Activated naive CD8-positive, alpha-beta T cell (primary cell): Measurements from ENCODE around the gene MSI2.
A peak's percentile ranks its signal among the peaks of the same experiment; 100 is the strongest.

Source experiments
- H3K27ac Mint-ChIP-seq: one replicate; pipeline ENCODE4 v1.8.0; 2021; ENCODE audit warnings: mixed read lengths
- H3K27me3 Mint-ChIP-seq: one replicate; pipeline ENCODE4 v1.8.0; 2021; ENCODE audit warnings: mixed read lengths
- H3K36me3 Mint-ChIP-seq: one replicate; pipeline ENCODE4 v1.8.0; 2021; ENCODE audit warnings: mixed read lengths
- H3K4me1 Mint-ChIP-seq: one replicate; pipeline ENCODE4 v1.8.0; 2021; ENCODE audit warnings: low read depth, mixed read lengths
- H3K4me3 Mint-ChIP-seq: one replicate; pipeline ENCODE4 v1.8.0; 2021; ENCODE audit warnings: mild to moderate bottlenecking, mixed read lengths
- H3K9me3 Mint-ChIP-seq: one replicate; pipeline ENCODE4 v1.8.0; 2021; ENCODE audit warnings: low read depth, mixed read lengths

The MSI2 gene

GRCh38 chr17:57637666-57638010 is 381.3 kb downstream of the MSI2 start:
- H3K9me3 Mint-ChIP-seq, result no peaks in the 10 kb centered on the region
- peaks cover 2% of the 10 kb centered on the region for H3K4me1 Mint-ChIP-seq
- H3K27ac Mint-ChIP-seq, result no peak overlapping the region
- H3K27me3 Mint-ChIP-seq, result no peaks in the 10 kb centered on the region
- peaks cover 18% of the 10 kb centered on the region for H3K36me3 Mint-ChIP-seq
- H3K4me3 Mint-ChIP-seq, result no peak overlapping the region

- Mint-ChIP-seq H3K27me3 (no peaks in the 10 kb centered on the region), H3K27ac (no peak overlapping the region), H3K4me1 (peaks cover 2% of the 10 kb centered on the region), H3K36me3 (peaks cover 15% of the 10 kb centered on the region), H3K9me3 (no peaks in the 10 kb centered on the region), H3K4me3 (no peak overlapping the region)
Measured at GRCh38 chr17:57638284-57638683, 382.0 kb downstream of the MSI2 start.

- Mint-ChIP-seq H3K27me3 (no peaks in the 10 kb centered on the region), H3K36me3 (peaks cover 12% of the 10 kb centered on the region), H3K4me1 (peaks cover 2% of the 10 kb centered on the region), H3K27ac (no peak overlapping the region), H3K9me3 (no peaks in the 10 kb centered on the region), H3K4me3 (no peak overlapping the region)
Measured at GRCh38 chr17:57639381-57639780, 383.1 kb downstream of the MSI2 start.

- peaks cover 2% of the 10 kb centered on the region for H3K4me1 Mint-ChIP-seq
- H3K36me3 Mint-ChIP-seq, result peaks cover 9% of the 10 kb centered on the region
- no peak overlapping the region for H3K4me3 Mint-ChIP-seq
- H3K9me3 Mint-ChIP-seq, result no peaks in the 10 kb centered on the region
- peak overlapping the region; percentile 16 for H3K27ac Mint-ChIP-seq
- no peaks in the 10 kb centered on the region for H3K27me3 Mint-ChIP-seq
Measured at GRCh38 chr17:57640079-57640478, 383.8 kb downstream of the MSI2 start.

GRCh38 chr17:57641761-57642160 is 385.4 kb downstream of the MSI2 start:
- Mint-ChIP-seq H3K27ac (no peak overlapping the region), H3K9me3 (no peaks in the 10 kb centered on the region), H3K36me3 (peaks cover 11% of the 10 kb centered on the region), H3K4me3 (no peak overlapping the region), H3K27me3 (no peaks in the 10 kb centered on the region), H3K4me1 (peaks cover 6% of the 10 kb centered on the region)

GRCh38 chr17:57643062-57643461 is 386.7 kb downstream of the MSI2 start:
- peaks cover 13% of the 10 kb centered on the region for H3K36me3 Mint-ChIP-seq
- H3K27ac Mint-ChIP-seq, result no peak overlapping the region
- no peaks in the 10 kb centered on the region for H3K9me3 Mint-ChIP-seq

GRCh38 chr17:57644326-57644725 is 388.0 kb downstream of the MSI2 start:
- Mint-ChIP-seq H3K4me3 (no peak overlapping the region), H3K36me3 (peaks cover 13% of the 10 kb centered on the region), H3K9me3 (no peaks in the 10 kb centered on the region), H3K4me1 (peaks cover 6% of the 10 kb centered on the region), H3K27ac (no peak overlapping the region), H3K27me3 (no peaks in the 10 kb centered on the region)

More at GRCh38 chr17:57643062-57643461, 386.7 kb downstream of the MSI2 start:
- H3K4me1 Mint-ChIP-seq, result peaks cover 6% of the 10 kb centered on the region
- H3K27me3 Mint-ChIP-seq, result no peaks in the 10 kb centered on the region
- H3K4me3 Mint-ChIP-seq, result no peak overlapping the region

GRCh38 chr17:57645950-57646665 is 389.8 kb downstream of the MSI2 start:
- Mint-ChIP-seq H3K27me3 (no peaks in the 10 kb centered on the region), H3K4me3 (no peak overlapping the region), H3K4me1 (peaks cover 10% of the 10 kb centered on the region), H3K9me3 (no peaks in the 10 kb centered on the region), H3K27ac (no peak overlapping the region), H3K36me3 (peaks cover 17% of the 10 kb centered on the region)

GRCh38 chr17:57648720-57649119 is 392.4 kb downstream of the MSI2 start:
- peaks cover 12% of the 10 kb centered on the region for H3K36me3 Mint-ChIP-seq
- peaks cover 10% of the 10 kb centered on the region for H3K4me1 Mint-ChIP-seq
- H3K27ac Mint-ChIP-seq, result no peak overlapping the region
- H3K4me3 Mint-ChIP-seq, result no peak overlapping the region
- no peaks in the 10 kb centered on the region for H3K9me3 Mint-ChIP-seq
- H3K27me3 Mint-ChIP-seq, result no peaks in the 10 kb centered on the region

- H3K27ac Mint-ChIP-seq, result no peak overlapping the region
- H3K4me1 Mint-ChIP-seq, result peaks cover 10% of the 10 kb centered on the region
- H3K36me3 Mint-ChIP-seq, result peaks cover 13% of the 10 kb centered on the region
- H3K27me3 Mint-ChIP-seq, result no peaks in the 10 kb centered on the region
- H3K9me3 Mint-ChIP-seq, result no peaks in the 10 kb centered on the region
- H3K4me3 Mint-ChIP-seq, result no peak overlapping the region
Measured at GRCh38 chr17:57649191-57649590, 392.9 kb downstream of the MSI2 start.

GRCh38 chr17:57649731-57650484 is 393.6 kb downstream of the MSI2 start:
- peaks cover 10% of the 10 kb centered on the region for H3K4me1 Mint-ChIP-seq
- no peaks in the 10 kb centered on the region for H3K27me3 Mint-ChIP-seq
- H3K9me3 Mint-ChIP-seq, result no peaks in the 10 kb centered on the region
- H3K36me3 Mint-ChIP-seq, result peaks cover 15% of the 10 kb centered on the region
- no peak overlapping the region for H3K27ac Mint-ChIP-seq
- no peak overlapping the region for H3K4me3 Mint-ChIP-seq

- Mint-ChIP-seq H3K27ac (peak overlapping the region; percentile 34), H3K4me3 (no peak overlapping the region), H3K36me3 (peaks cover 17% of the 10 kb centered on the region), H3K27me3 (no peaks in the 10 kb centered on the region), H3K9me3 (no peaks in the 10 kb centered on the region), H3K4me1 (peaks cover 10% of the 10 kb centered on the region)
Measured at GRCh38 chr17:57650548-57650947, 394.2 kb downstream of the MSI2 start.

- peaks cover 6% of the 10 kb centered on the region for H3K4me1 Mint-ChIP-seq
- H3K36me3 Mint-ChIP-seq, result peaks cover 23% of the 10 kb centered on the region
- H3K4me3 Mint-ChIP-seq, result no peak overlapping the region
- no peaks in the 10 kb centered on the region for H3K27me3 Mint-ChIP-seq
- no peaks in the 10 kb centered on the region for H3K9me3 Mint-ChIP-seq
- no peak overlapping the region for H3K27ac Mint-ChIP-seq
Measured at GRCh38 chr17:57651451-57651850, 395.1 kb downstream of the MSI2 start.

GRCh38 chr17:57651996-57652395 is 395.7 kb downstream of the MSI2 start:
- H3K9me3 Mint-ChIP-seq, result no peaks in the 10 kb centered on the region
- H3K4me3 Mint-ChIP-seq, result no peak overlapping the region
- H3K4me1 Mint-ChIP-seq, result peaks cover 6% of the 10 kb centered on the region
- no peak overlapping the region for H3K27ac Mint-ChIP-seq
- H3K36me3 Mint-ChIP-seq, result peaks cover 21% of the 10 kb centered on the region
- H3K27me3 Mint-ChIP-seq, result no peaks in the 10 kb centered on the region

- H3K27ac Mint-ChIP-seq, result no peak overlapping the region
- peaks cover 6% of the 10 kb centered on the region for H3K4me1 Mint-ChIP-seq
- no peaks in the 10 kb centered on the region for H3K27me3 Mint-ChIP-seq
- H3K4me3 Mint-ChIP-seq, result no peak overlapping the region
- no peaks in the 10 kb centered on the region for H3K9me3 Mint-ChIP-seq
- H3K36me3 Mint-ChIP-seq, result peaks cover 21% of the 10 kb centered on the region
Measured at GRCh38 chr17:57652811-57653210, 396.5 kb downstream of the MSI2 start.
